Mesendoderm (in vitro differentiated cells): ENCODE data around the gene S100A1. TPM values are rescaled to one million over a fixed set of nuclear protein-coding genes. Genes with fewer than 3 reads are reported as not detected.
"Not testable (repeated sequence)": the region's sequence is repeated elsewhere in the genome, so short reads cannot be mapped to it uniquely, and the experiment has no call there.

ENCODE experiments used
- DNase-seq: peaks from one replicate; pipeline ENCODE4 v3.0.0; 2013
- H2AK5ac ChIP-seq: 2 replicates; pipeline ENCODE4 v1.6.1; 2013; ENCODE audit warnings: low read length, inconsistent platforms
- H2BK120ac ChIP-seq: 2 replicates; pipeline ENCODE4 v1.6.1; 2013; ENCODE audit warnings: low read depth, mild to moderate bottlenecking, low read length, moderate library complexity, mixed read lengths
- H2BK15ac ChIP-seq: replicated peaks from 2 replicates; pipeline ENCODE4 v1.6.1; 2013; ENCODE audit warnings: low read depth, mild to moderate bottlenecking, moderate library complexity
- H2BK5ac ChIP-seq: 2 replicates; pipeline ENCODE4 v1.6.1; 2013; ENCODE audit warnings: low read length, inconsistent platforms
- H3K18ac ChIP-seq: 2 replicates; pipeline ENCODE4 v1.6.1; 2013; ENCODE audit warnings: mild to moderate bottlenecking, low read length, mixed read lengths
- H3K23ac ChIP-seq: one replicate; pipeline ENCODE4 v1.6.1; 2013; ENCODE audit warnings: low read length
- H3K27ac ChIP-seq: 2 replicates; pipeline ENCODE4 v1.5.1; 2013; ENCODE audit warnings: low read depth, mild to moderate bottlenecking, inconsistent platforms, low read length, moderate library complexity
- H3K27me3 ChIP-seq: 2 replicates; pipeline ENCODE4 v1.6.1; 2013; ENCODE audit warnings: low read length, control low read depth, mild to moderate bottlenecking, inconsistent platforms; ENCODE audit not compliant: insufficient read depth, poor library complexity
- H3K36me3 ChIP-seq: 2 replicates; pipeline ENCODE4 v1.6.1; 2013; ENCODE audit warnings: low read length, inconsistent platforms; ENCODE audit not compliant: control insufficient read depth, insufficient read depth
- H3K4ac ChIP-seq: one replicate; pipeline ENCODE4 v1.6.1; 2013; ENCODE audit warnings: low read depth, mild to moderate bottlenecking, low read length, moderate library complexity
- H3K4me1 ChIP-seq: 2 replicates; pipeline ENCODE4 v1.6.1; 2013; ENCODE audit warnings: low read depth, low read length, inconsistent platforms; ENCODE audit not compliant: control insufficient read depth
- H3K4me2 ChIP-seq: 2 replicates; pipeline ENCODE4 v1.6.1; 2013; ENCODE audit warnings: low read length
- H3K4me3 ChIP-seq: 2 replicates; pipeline ENCODE4 v1.5.1; 2013; ENCODE audit warnings: mild to moderate bottlenecking, low read length
- H3K56ac ChIP-seq: one replicate; pipeline ENCODE4 v1.6.1; 2013; ENCODE audit warnings: low read length
- H3K79me1 ChIP-seq: 2 replicates; pipeline ENCODE4 v1.6.1; 2013; ENCODE audit warnings: low read length, inconsistent platforms
- H3K79me2 ChIP-seq: 2 replicates; pipeline ENCODE4 v1.6.1; 2013; ENCODE audit warnings: mild to moderate bottlenecking, low read length; ENCODE audit not compliant: control insufficient read depth, insufficient read depth
- H3K9ac ChIP-seq: 2 replicates; pipeline ENCODE4 v1.6.1; 2013; ENCODE audit warnings: low read length, inconsistent platforms
- H4K5ac ChIP-seq: one replicate; pipeline ENCODE4 v1.6.1; 2013; ENCODE audit warnings: low read length
- H4K8ac ChIP-seq: one replicate; pipeline ENCODE4 v1.6.1; 2013; ENCODE audit warnings: low read depth, mild to moderate bottlenecking, control low read depth, low read length, moderate library complexity
- WGBS: extraction: QIAGEN DNeasy Blood & Tissue Kit; methylation state at CpG from one replicate; pipeline ENCODE4 v1.1.7; 2013; ENCODE audit warnings: low lambda C conversion rate, missing lambda C conversion rate; ENCODE audit not compliant: insufficient coverage; ENCODE audit errors: extremely low coverage; 5-methylcytosine and 5-hydroxymethylcytosine counted together
- polyA plus RNA-seq, 2 experiments: library from polyadenylated mRNA; stranded (reverse); fragments of 200-250 nt; gene quantifications; one replicate each; pipeline ENCODE4 v1.2.3, GENCODE V29; 2013

The S100A1 gene
- polyA plus RNA-seq (2013, experiment 1 of 2): 0.29 TPM
- polyA plus RNA-seq (2013, experiment 2 of 2): 0.32 TPM

DNA sequence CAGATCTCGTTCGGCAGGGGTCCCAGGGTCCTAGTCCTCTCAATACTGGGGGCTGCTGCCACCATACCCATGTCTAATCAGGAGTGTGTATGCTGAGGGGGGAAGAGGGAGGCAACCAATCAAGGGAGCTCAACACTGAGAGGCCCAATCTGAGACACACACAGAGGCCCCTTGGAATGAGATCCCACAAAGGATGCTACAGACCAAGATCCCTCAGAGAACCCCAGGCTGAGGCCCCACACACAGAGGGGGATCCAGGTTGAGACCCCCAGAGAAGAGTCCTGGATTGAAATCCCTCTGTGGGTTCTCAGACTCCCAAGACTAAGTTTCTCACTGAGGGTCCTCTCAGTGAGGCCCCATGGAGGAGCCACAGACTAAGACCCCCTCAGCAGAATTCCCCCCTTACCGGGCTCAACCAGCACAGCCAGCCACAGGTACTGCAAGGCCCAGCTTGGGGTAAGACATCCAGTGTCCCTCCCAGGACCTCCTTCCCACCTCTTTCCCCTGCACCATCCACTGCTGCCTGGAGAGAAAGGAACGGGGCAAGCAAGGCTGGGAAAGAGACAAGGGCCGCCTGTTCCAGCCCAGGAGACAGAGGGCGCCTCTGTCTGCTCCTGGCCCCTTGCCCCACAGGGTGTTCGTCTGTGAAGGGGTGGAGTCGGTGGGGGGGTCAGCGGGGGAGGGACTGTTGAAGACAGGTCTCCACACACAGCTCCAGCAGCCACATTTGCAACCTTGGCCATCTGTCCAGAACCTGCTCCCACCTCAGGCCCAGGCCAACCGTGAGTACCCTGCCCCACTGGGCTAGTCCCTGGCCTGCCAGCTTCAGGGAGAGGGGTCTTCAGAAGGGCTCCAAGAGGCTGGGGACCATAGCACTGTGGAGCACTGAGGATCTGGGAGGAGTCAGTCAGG, at the start of gene S100A1:
Gene S100A1 (plus strand): TSS at position 720 of the 912 bp plus-strand sequence. CDS start 2,088 bp downstream, outside the sequence.
- H4K8ac ChIP-seq: no peak within 1 kb of the TSS
- H2AK5ac ChIP-seq: no peak within 1 kb of the TSS
- peak within 1 kb of the TSS; percentile 88 for H3K18ac ChIP-seq
- H4K5ac ChIP-seq: no peak within 1 kb of the TSS
- DNase-seq: peak; percentile 35
- no peaks in the 10 kb centered on the region for H3K79me1 ChIP-seq
- peak within 1 kb of the TSS; percentile 83 for H3K9ac ChIP-seq
- H3K4ac ChIP-seq: peak within 1 kb of the TSS; percentile 47
- H3K79me2 ChIP-seq: no peaks in the 10 kb centered on the region
- no peak within 1 kb of the TSS for H2BK120ac ChIP-seq
- H2BK15ac ChIP-seq: no peak within 1 kb of the TSS
- peak within 1 kb of the TSS; percentile 40 for H3K4me3 ChIP-seq
- H3K23ac ChIP-seq: no peak within 1 kb of the TSS
- no CpG with 5 or more reads among the region's 10 CpGs for WGBS
- H3K27ac ChIP-seq: peak within 1 kb of the TSS; percentile 69
- peaks cover 2% of the 10 kb centered on the region for H3K4me1 ChIP-seq
- H3K56ac ChIP-seq: peak within 1 kb of the TSS; percentile 89
- no peak within 1 kb of the TSS for H2BK5ac ChIP-seq
- H3K4me2 ChIP-seq: peak within 1 kb of the TSS; percentile 82
- H3K36me3 ChIP-seq: no peaks in the 10 kb centered on the region
- no peaks in the 10 kb centered on the region for H3K27me3 ChIP-seq

DNA sequence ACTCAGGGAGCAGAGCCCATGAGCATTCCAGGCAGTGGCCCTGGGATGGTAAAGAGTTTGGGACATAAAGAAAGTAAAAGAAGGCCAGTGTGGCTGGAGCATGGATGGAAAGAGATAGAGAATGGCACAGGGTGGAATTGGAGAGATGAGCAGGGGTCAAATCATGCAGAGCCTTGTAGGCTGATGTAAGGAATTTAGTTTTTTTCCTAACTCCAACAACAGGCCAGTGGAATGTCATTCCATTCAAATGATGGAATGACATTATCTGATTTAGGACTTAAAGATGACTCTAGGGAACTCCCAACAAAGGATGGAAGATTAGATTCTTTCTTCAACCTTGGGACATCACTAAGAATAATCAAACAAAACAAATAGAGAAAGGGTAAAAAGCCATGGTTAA, 49.7 kb upstream of the S100A1 start:
- H3K23ac ChIP-seq: peak overlapping the region; percentile 83
- no peaks in the 10 kb centered on the region for H3K36me3 ChIP-seq
- H3K27me3 ChIP-seq: no peaks in the 10 kb centered on the region
- H4K5ac ChIP-seq: no peak overlapping the region
- no peaks in the 10 kb centered on the region for H3K79me2 ChIP-seq
- H3K4me3 ChIP-seq: no peak overlapping the region
- no peak overlapping the region for H4K8ac ChIP-seq
- no peak overlapping the region for H2AK5ac ChIP-seq
- no peak overlapping the region for H3K9ac ChIP-seq
- H3K56ac ChIP-seq: peak overlapping the region; percentile 78
- peak overlapping the region; percentile 75 for H3K4ac ChIP-seq
- DNase-seq: peak; percentile 96
- H3K79me1 ChIP-seq: no peaks in the 10 kb centered on the region
- peak overlapping the region; percentile 33 for H3K18ac ChIP-seq
- H3K4me1 ChIP-seq: peaks cover 11% of the 10 kb centered on the region
- H2BK120ac ChIP-seq: peak overlapping the region; percentile 94
- H2BK5ac ChIP-seq: peak overlapping the region; percentile 66
- peak overlapping the region; percentile 75 for H2BK15ac ChIP-seq
- H3K4me2 ChIP-seq: no peak overlapping the region
- H3K27ac ChIP-seq: peak overlapping the region; percentile 76

DNA sequence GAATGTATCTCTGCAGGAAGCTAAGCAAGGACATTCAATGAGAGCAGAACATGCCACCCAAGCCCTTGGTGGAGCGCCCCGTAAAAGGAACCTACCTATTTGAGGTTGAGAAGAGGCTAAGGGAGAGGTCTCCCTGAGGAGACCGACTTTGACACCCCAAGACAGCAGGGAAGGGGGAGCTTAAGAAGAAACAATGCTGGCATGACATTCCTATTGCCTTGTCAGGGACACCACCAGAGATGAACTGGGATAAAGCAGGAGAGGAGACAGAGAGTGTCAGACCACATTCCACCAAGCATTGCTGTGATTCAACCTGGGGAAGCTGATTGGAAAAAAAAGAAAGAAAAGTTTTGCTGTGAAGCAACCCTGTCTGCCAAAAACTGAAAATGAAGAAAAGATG, 49.3 kb upstream of the S100A1 start:
- H2BK120ac ChIP-seq: no peak overlapping the region

DNA sequence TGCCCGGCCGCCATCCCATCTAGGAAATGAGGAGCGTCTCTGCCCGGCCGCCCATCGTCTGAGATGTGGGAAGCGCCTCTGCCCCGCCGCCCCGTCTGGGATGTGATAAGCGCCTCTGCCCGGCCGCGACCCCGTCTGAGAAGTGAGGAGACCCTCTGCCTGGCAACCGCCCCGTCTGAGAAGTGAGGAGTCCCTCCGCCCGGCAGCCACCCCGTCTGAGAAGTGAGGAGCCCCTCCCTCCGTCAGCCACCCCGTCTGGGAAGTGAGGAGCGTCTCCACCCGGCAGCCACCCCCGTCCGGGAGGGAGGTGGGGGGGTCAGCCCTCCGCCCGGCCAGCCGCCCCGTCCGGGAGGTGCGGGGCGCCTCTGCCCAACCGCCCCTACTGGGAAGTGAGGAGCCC, 45.4 kb upstream of the S100A1 start:
- not testable (repeated sequence) for H2BK15ac ChIP-seq, H4K8ac ChIP-seq

More for the DNA sequence above, 49.3 kb upstream of the S100A1 start:
- Histone ChIP-seq H3K9ac (no peak overlapping the region), H3K4me3 (no peak overlapping the region), H4K8ac (no peak overlapping the region), H3K18ac (no peak overlapping the region), H3K79me2 (no peaks in the 10 kb centered on the region), H3K56ac (peak overlapping the region; percentile 73), H2BK5ac (peak overlapping the region; percentile 81), H4K5ac (no peak overlapping the region), H3K79me1 (no peaks in the 10 kb centered on the region), H3K27ac (peak overlapping the region; percentile 93), H3K4me2 (no peak overlapping the region), H2BK15ac (no peak overlapping the region), H2AK5ac (peak overlapping the region; percentile 85), H3K4ac (no peak overlapping the region), H3K23ac (no peak overlapping the region), H3K4me1 (peaks cover 11% of the 10 kb centered on the region), H3K27me3 (no peaks in the 10 kb centered on the region), H3K36me3 (no peaks in the 10 kb centered on the region)
- no CpG with 5 or more reads among the region's 3 CpGs for WGBS
- DNase-seq: peak; percentile 96

DNA sequence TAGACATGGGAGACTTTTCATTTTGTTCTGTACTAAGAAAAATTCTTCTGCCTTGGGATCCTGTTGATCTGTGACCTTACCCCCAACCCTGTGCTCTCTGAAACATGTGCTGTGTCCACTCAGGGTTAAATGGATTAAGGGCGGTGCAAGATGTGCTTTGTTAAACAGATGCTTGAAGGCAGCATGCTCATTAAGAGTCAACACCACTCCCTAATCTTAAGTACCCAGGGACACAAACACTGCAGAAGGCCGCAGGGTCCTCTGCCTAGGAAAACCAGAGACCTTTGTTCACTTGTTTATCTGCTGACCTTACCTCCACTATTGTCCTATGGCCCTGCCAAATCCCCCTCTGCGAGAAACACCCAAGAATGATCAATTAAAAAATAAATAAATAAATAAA, 44.7 kb upstream of the S100A1 start:
- H2BK120ac ChIP-seq, H3K4me1 ChIP-seq, H3K18ac ChIP-seq, H2AK5ac ChIP-seq, DNase-seq, H2BK15ac ChIP-seq, H3K36me3 ChIP-seq, H3K56ac ChIP-seq, H4K8ac ChIP-seq, H4K5ac ChIP-seq, H3K79me2 ChIP-seq, H2BK5ac ChIP-seq, H3K4me3 ChIP-seq, H3K27me3 ChIP-seq, H3K79me1 ChIP-seq, H3K23ac ChIP-seq, H3K27ac ChIP-seq, H3K4me2 ChIP-seq, H3K4ac ChIP-seq, H3K9ac ChIP-seq: not testable (repeated sequence)
- WGBS: no CpG with 5 or more reads among the region's 3 CpGs

More for the DNA sequence above, 45.4 kb upstream of the S100A1 start:
- not testable (repeated sequence) for H2BK120ac ChIP-seq, H3K4me2 ChIP-seq, DNase-seq, H3K27me3 ChIP-seq, H3K4me1 ChIP-seq, H3K27ac ChIP-seq, H2AK5ac ChIP-seq, H3K79me2 ChIP-seq, H2BK5ac ChIP-seq, H3K56ac ChIP-seq, H3K18ac ChIP-seq, H3K36me3 ChIP-seq, H3K79me1 ChIP-seq, H3K4me3 ChIP-seq, H3K23ac ChIP-seq, H4K5ac ChIP-seq, H3K9ac ChIP-seq, H3K4ac ChIP-seq
- WGBS: no CpG with 5 or more reads among the region's 34 CpGs
